Parathyroid adenoma (tissue), 2 donors: ENCODE data around the gene PTCD1.

ENCODE experiments used
- H2AFZ ChIP-seq: fragments of 300-600 bp; sonication (generic); one replicate; pipeline ENCODE4 v1.7.0; 2017; ENCODE audit warnings: antibody characterized with exemption, mild to moderate bottlenecking
- H3K27ac ChIP-seq: fragments of 300-600 bp; sonication (generic); one replicate; pipeline ENCODE4 v1.7.0; 2017
- H3K27me3 ChIP-seq: fragments of 300-600 bp; sonication (generic); one replicate; pipeline ENCODE4 v1.7.0; 2017; ENCODE audit warnings: low read length; ENCODE audit not compliant: control insufficient read depth, insufficient read depth
- H3K36me3 ChIP-seq: fragments of 300-600 bp; sonication (generic); one replicate; pipeline ENCODE4 v1.7.0; 2017; ENCODE audit warnings: low read length; ENCODE audit not compliant: control insufficient read depth, insufficient read depth
- H3K4me1 ChIP-seq: fragments of 300-600 bp; sonication (generic); one replicate; pipeline ENCODE4 v1.7.0; 2017; ENCODE audit warnings: control low read depth
- H3K4me2 ChIP-seq: fragments of 300-600 bp; sonication (generic); one replicate; pipeline ENCODE4 v1.7.0; 2017; ENCODE audit warnings: low read length
- H3K4me3 ChIP-seq: fragments of 300-600 bp; sonication (generic); one replicate; pipeline ENCODE4 v1.7.0; 2017; ENCODE audit warnings: low read depth, low read length
- H3K79me2 ChIP-seq: fragments of 300-600 bp; sonication (generic); one replicate; pipeline ENCODE4 v1.7.0; 2017; ENCODE audit warnings: control low read depth
- H3K9ac ChIP-seq: fragments of 300-600 bp; sonication (generic); one replicate; pipeline ENCODE4 v1.7.0; 2017; ENCODE audit warnings: mild to moderate bottlenecking
- H3K9me3 ChIP-seq: fragments of 300-600 bp; sonication (generic); one replicate; pipeline ENCODE4 v1.7.0; 2017; ENCODE audit warnings: low read length; ENCODE audit not compliant: control insufficient read depth
- TF ChIP-seq, protein P1 (sequence below): fragments of 300-600 bp; sonication (generic); IDR thresholded peaks from one replicate; pipeline ENCODE4 v1.7.0; 2017; ENCODE audit warnings: antibody characterized with exemption, mild to moderate bottlenecking
- donor health status: primary hyperparathyroidism.

Gene PTCD1, protein sequence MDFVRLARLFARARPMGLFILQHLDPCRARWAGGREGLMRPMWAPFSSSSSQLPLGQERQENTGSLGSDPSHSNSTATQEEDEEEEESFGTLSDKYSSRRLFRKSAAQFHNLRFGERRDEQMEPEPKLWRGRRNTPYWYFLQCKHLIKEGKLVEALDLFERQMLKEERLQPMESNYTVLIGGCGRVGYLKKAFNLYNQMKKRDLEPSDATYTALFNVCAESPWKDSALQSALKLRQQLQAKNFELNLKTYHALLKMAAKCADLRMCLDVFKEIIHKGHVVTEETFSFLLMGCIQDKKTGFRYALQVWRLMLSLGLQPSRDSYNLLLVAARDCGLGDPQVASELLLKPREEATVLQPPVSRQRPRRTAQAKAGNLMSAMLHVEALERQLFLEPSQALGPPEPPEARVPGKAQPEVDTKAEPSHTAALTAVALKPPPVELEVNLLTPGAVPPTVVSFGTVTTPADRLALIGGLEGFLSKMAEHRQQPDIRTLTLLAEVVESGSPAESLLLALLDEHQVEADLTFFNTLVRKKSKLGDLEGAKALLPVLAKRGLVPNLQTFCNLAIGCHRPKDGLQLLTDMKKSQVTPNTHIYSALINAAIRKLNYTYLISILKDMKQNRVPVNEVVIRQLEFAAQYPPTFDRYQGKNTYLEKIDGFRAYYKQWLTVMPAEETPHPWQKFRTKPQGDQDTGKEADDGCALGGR

DNA sequence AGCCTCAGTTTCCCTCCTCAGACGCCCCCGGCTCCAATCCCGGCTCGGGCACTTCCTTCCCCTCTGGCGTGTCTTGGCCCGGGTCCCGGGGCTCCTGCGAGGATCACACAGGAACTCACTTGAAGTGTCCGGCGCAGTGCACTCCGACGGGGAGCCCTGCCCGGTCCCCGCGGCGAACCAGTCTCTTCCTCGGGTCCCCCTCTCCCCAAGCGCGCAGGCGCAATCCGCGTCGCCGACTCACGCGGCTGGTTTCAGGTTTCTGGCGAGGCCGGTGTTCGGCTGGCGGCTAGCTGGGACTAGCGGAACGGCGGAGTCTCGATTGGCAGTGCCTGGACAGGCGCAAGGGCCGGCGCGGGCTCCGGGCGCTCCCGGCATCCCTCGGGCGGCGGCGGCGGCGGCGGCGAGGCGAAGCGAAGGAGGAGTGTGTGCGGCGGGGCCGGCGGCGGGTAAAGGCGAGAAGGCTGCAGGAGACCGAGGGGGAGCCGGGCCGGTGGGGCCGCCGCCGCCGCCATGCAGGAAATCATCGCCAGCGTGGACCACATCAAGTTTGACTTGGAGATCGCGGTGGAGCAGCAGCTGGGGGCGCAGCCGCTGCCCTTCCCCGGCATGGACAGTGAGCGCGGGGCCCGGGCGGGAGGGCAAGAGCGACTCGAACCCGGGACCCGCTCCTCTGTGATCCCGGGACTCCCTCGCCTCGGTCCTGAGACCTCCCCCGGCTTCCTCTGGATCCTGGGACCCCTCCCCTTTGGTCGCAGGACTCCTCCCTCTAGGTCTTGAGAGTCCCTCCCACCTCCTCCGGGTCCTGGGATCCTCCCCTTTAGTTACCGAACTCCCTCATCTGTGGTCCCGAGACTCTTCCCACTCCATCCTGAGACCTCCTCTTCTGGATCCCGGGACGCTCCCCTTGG, at the start of gene PTCD1, which contains the start of gene CPSF4:
Gene PTCD1 (minus strand): TSS at position 226 of the 908 bp plus-strand sequence. CDS start 3,556 bp downstream, outside the sequence.
Gene CPSF4 (plus strand): TSS at position 371 of the 908 bp plus-strand sequence. CDS start 140 bp downstream, at position 511.
- no peaks in the 10 kb centered on the region for H3K9me3 ChIP-seq

DNA sequence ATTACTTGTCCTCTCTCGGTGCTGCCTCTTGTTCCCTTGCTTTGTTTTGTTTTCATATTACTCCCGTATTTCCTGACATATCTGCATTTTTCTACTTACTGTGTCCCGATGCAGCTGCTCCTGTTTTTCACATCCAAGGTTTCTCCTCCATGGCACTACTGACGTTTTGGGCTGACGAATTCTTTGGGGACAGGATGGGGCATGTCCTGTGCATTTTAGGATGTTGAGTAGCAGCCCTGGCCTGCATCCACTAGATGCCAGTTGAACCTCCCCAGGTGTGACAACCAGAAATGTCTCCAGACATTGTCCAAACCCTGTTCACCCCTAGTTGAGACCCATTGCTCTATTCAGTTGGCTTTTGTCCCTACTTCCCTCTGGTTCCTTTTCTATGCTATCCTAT, 46.5 kb upstream of the PTCD1 start:
- Histone ChIP-seq H3K9ac (no peak overlapping the region), H3K9me3 (no peaks in the 10 kb centered on the region), H3K79me2 (no peaks in the 10 kb centered on the region), H3K4me1 (no peaks in the 10 kb centered on the region), H3K27me3 (no peaks in the 10 kb centered on the region), H3K4me2 (no peak overlapping the region), H3K36me3 (no peaks in the 10 kb centered on the region), H3K4me3 (no peak overlapping the region), H3K27ac (no peak overlapping the region), H2AFZ (no peak overlapping the region)
- TF ChIP-seq, protein P1, sequence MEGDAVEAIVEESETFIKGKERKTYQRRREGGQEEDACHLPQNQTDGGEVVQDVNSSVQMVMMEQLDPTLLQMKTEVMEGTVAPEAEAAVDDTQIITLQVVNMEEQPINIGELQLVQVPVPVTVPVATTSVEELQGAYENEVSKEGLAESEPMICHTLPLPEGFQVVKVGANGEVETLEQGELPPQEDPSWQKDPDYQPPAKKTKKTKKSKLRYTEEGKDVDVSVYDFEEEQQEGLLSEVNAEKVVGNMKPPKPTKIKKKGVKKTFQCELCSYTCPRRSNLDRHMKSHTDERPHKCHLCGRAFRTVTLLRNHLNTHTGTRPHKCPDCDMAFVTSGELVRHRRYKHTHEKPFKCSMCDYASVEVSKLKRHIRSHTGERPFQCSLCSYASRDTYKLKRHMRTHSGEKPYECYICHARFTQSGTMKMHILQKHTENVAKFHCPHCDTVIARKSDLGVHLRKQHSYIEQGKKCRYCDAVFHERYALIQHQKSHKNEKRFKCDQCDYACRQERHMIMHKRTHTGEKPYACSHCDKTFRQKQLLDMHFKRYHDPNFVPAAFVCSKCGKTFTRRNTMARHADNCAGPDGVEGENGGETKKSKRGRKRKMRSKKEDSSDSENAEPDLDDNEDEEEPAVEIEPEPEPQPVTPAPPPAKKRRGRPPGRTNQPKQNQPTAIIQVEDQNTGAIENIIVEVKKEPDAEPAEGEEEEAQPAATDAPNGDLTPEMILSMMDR: no peak

More for the DNA sequence above, at the start of gene PTCD1, which contains the start of gene CPSF4:
- TF ChIP-seq, protein P1: no peak
- Histone ChIP-seq H3K4me2 (peak within 1 kb of the TSS; percentile 90), H3K9ac (peak within 1 kb of the TSS; percentile 65), H3K4me3 (peak within 1 kb of the TSS; percentile 91), H2AFZ (peak within 1 kb of the TSS; percentile 91), H3K27me3 (no peaks in the 10 kb centered on the region), H3K79me2 (peaks cover 18% of the 10 kb centered on the region), H3K4me1 (peaks cover 5% of the 10 kb centered on the region), H3K36me3 (no peaks in the 10 kb centered on the region), H3K27ac (peak within 1 kb of the TSS; percentile 58)

DNA sequence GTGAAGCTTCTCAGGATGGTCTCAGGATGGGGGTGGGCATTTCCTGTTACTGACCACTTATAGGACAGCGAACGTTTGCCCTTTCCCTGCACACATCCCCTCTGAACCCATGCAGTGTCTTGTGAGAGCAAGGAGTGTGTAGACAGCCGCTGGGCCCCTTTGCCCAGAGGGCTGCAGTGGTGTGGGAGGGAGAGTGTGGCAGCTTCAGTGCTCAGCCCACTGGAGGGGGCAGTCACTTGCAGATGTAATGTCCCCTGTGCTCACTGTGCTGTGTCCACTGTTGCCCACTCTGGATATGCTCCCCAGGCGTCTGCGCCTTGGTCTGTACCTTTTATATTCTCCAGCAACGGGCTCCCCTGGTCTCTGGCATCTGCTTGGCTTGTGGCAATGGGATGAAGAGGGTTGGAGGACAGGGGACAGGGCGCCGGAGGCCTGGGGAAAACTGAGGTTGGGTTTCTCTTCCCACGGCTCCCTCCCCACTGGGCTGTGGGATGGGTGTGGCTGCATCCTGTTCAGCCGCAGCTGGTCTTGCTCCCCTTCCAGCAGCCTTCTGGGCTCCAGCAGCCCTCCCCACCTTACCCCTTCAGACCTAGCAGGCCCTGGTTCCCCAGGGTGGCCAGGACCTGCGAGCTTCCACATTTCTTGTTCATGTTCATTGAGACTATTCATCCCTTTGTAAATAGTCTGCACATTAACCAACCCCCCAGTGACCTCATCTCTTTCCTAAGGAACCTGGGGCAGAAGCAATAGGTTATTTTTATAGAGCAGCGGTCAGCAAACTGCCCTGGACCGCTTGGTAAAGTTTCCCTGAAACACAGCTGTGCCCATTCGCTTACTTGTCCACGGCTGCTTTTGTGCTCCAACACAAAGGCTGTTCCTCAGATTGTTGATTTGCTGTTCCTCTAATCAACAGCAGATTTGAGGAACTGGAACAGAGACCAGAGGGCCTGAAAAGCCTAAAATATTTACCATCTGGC, 40.2 kb upstream of the PTCD1 start:
- H3K27ac ChIP-seq: no peak overlapping the region

More for the DNA sequence above, 40.2 kb upstream of the PTCD1 start:
- TF ChIP-seq, protein P1: no peak
- H3K79me2 ChIP-seq: peaks cover 9% of the 10 kb centered on the region
- peaks cover 2% of the 10 kb centered on the region for H3K4me1 ChIP-seq
- no peaks in the 10 kb centered on the region for H3K36me3 ChIP-seq
- no peaks in the 10 kb centered on the region for H3K9me3 ChIP-seq
- H3K4me3 ChIP-seq: no peak overlapping the region
- no peak overlapping the region for H2AFZ ChIP-seq
- no peak overlapping the region for H3K9ac ChIP-seq
- H3K4me2 ChIP-seq: no peak overlapping the region
- H3K27me3 ChIP-seq: no peaks in the 10 kb centered on the region
